ENCODE data around the gene SSTR4. TPM values are rescaled to one million over a fixed set of nuclear protein-coding genes. Genes with fewer than 3 reads are reported as not detected.

SSTR4 gene
- total RNA-seq, 2 donors from 2014 or later: not detected

- DNase-seq: no peak
- ATAC-seq: no peak
- intact Hi-C loops (cut with DNase I, micrococcal nuclease): no loop called here
Observed at GRCh38 chr20:23037017-23037481, 1.9 kb downstream of the SSTR4 start.

- ATAC-seq (no peak), DNase-seq (no peak)
- intact Hi-C loops (cut with DNase I, micrococcal nuclease): no loop called here
Observed at GRCh38 chr20:23039136-23039875, 4.2 kb downstream of the SSTR4 start.

- ATAC-seq: no peak
- intact Hi-C loops (cut with DNase I, micrococcal nuclease): no loop called here
- no peak for DNase-seq
Observed at GRCh38 chr20:23039885-23040508, 4.9 kb downstream of the SSTR4 start.

- no peak for DNase-seq
- intact Hi-C loops (cut with DNase I, micrococcal nuclease): no loop called here
- no peak for ATAC-seq
Observed at GRCh38 chr20:23042270-23042669, 7.2 kb downstream of the SSTR4 start.

GRCh38 chr20:23043376-23043775 is 8.3 kb downstream of the SSTR4 start:
- DNase-seq (peak in 1 of 2 donors; percentile 46), ATAC-seq (peak; percentile 84)
- intact Hi-C loops (cut with DNase I, micrococcal nuclease): no loop called here

- DNase-seq: no peak
- intact Hi-C loops (cut with DNase I, micrococcal nuclease): no loop called here
- no peak for ATAC-seq
Observed at GRCh38 chr20:23046431-23046830, 11.3 kb downstream of the SSTR4 start.

- no peak for DNase-seq
- intact Hi-C loops (cut with DNase I, micrococcal nuclease): no loop called here
- ATAC-seq: no peak
Observed at GRCh38 chr20:23047001-23047737, 12.1 kb downstream of the SSTR4 start.

GRCh38 chr20:23047738-23048214 is 12.7 kb downstream of the SSTR4 start:
- peak in 1 of 2 donors; percentile 11 for DNase-seq
- no peak for ATAC-seq
- intact Hi-C loops (cut with DNase I, micrococcal nuclease): no loop called here

- intact Hi-C loops (cut with DNase I, micrococcal nuclease): no loop called here
- peak; percentile 76 for ATAC-seq
- peak; percentile 37 to 44 for DNase-seq
Observed at GRCh38 chr20:23048283-23049200, 13.4 kb downstream of the SSTR4 start.

GRCh38 chr20:23049201-23050075 is 14.3 kb downstream of the SSTR4 start, which contains the start of gene THBD:
TSS of gene THBD (minus strand) at chr20:23049672. CDS start at chr20:23049504, 168 bp downstream.
- ATAC-seq (peak; percentile 40), DNase-seq (peak; percentile 40 to 58)
- intact Hi-C loops (cut with DNase I, micrococcal nuclease): loop anchor here in 1 of 2 donors (10.0 kb wide), 1 partner anchor 355 kb away; no protein-coding TSS in a partner anchor

GRCh38 chr20:23050076-23050838 is 15.1 kb downstream of the SSTR4 start:
- ATAC-seq: peak; percentile 30
- DNase-seq: peak; percentile 26 to 44
- intact Hi-C loops (cut with DNase I, micrococcal nuclease): loop anchor here in 1 of 2 donors (10.0 kb wide), 1 partner anchor 355 kb away; no protein-coding TSS in a partner anchor

GRCh38 chr20:23050847-23051627 is 15.9 kb downstream of the SSTR4 start:
- peak; percentile 33 to 65 for DNase-seq
- intact Hi-C loops (cut with DNase I, micrococcal nuclease): loop anchor here in 1 of 2 donors (10.0 kb wide), 1 partner anchor 356 kb away; no protein-coding TSS in a partner anchor
- ATAC-seq: peak; percentile 28

GRCh38 chr20:23052904-23053303 is 17.8 kb downstream of the SSTR4 start:
- no peak for DNase-seq
- ATAC-seq: no peak
- intact Hi-C loops (cut with DNase I, micrococcal nuclease): loop anchor here in 1 of 2 donors (10.0 kb wide), 1 partner anchor 358 kb away; no protein-coding TSS in a partner anchor

- no peak for ATAC-seq
- intact Hi-C loops (cut with DNase I, micrococcal nuclease): loop anchor here in 1 of 2 donors (10.0 kb wide), 1 partner anchor 363 kb away; no protein-coding TSS in a partner anchor
- DNase-seq: no peak
Observed at GRCh38 chr20:23058240-23058639, 23.1 kb downstream of the SSTR4 start.

- intact Hi-C loops (cut with DNase I, micrococcal nuclease): loop anchor here in 1 of 2 donors (10.0 kb wide), 1 partner anchor 364 kb away; no protein-coding TSS in a partner anchor
- ATAC-seq: no peak
- no peak for DNase-seq
Observed at GRCh38 chr20:23059001-23059400, 23.9 kb downstream of the SSTR4 start.
